HepG2 (cell line): ENCODE results near the gene NOL8. TPM values are rescaled to one million over a fixed set of nuclear protein-coding genes. Genes with fewer than 3 reads are reported as not detected.

Experiments
- ARHGAP35 ChIP-seq: sonication (generic); formaldehyde crosslinking; IDR thresholded peaks from 2 replicates; pipeline ENCODE4 v1.9.0; 2022; ENCODE audit warnings: mild to moderate bottlenecking, inconsistent platforms, moderate library complexity, missing genetic modification reagents, borderline replicate concordance
- ATF6 ChIP-seq: sonication (generic); formaldehyde crosslinking; conservative IDR thresholded peaks from 2 replicates; pipeline ENCODE4 v1.4.0; 2020; ENCODE audit warnings: missing genetic modification reagents
- BATF2 ChIP-seq: sonication (generic); formaldehyde crosslinking; IDR thresholded peaks from 2 replicates; pipeline ENCODE4 v1.8.0; 2022; ENCODE audit warnings: mild to moderate bottlenecking, missing genetic modification reagents, moderate library complexity
- MED8 ChIP-seq: sonication (generic); formaldehyde crosslinking; IDR thresholded peaks from 2 replicates; pipeline ENCODE4 v1.8.1; 2023; ENCODE audit warnings: mild to moderate bottlenecking, missing genetic modification reagents; ENCODE audit not compliant: insufficient replicate concordance
- MEIS2 ChIP-seq: sonication (generic); formaldehyde crosslinking; IDR thresholded peaks from 2 replicates; pipeline ENCODE4 v1.9.0; 2021; ENCODE audit warnings: mild to moderate bottlenecking, missing genetic modification reagents
- SP5 ChIP-seq: IDR thresholded peaks from 2 replicates; pipeline ENCODE4 v1.6.1; 2016; ENCODE audit warnings: low read depth, borderline replicate concordance
- ZBTB7B ChIP-seq: sonication (generic); formaldehyde crosslinking; IDR thresholded peaks from 2 replicates; pipeline ENCODE4 v1.4.0; 2020; ENCODE audit warnings: missing genetic modification reagents
- ZFP36L1 ChIP-seq: sonication (generic); formaldehyde crosslinking; IDR thresholded peaks from 2 replicates; pipeline ENCODE4 v1.8.0; 2022; ENCODE audit warnings: mild to moderate bottlenecking, missing genetic modification reagents, moderate library complexity
- ZNF326 ChIP-seq: sonication (generic); formaldehyde crosslinking; IDR thresholded peaks from 2 replicates; pipeline ENCODE4 v1.4.0; 2020; ENCODE audit warnings: missing genetic modification reagents, borderline replicate concordance
- polyA plus RNA-seq, 8 experiments: library from polyadenylated mRNA; depleted of rRNA in 3 of 8; stranded (reverse) in 7 of 8; unstranded in 1 of 8; fragments of >200 nt; fragmentation: Illumina TruSeq in 4 of 8; extraction: Trizol in 4 of 8; gene quantifications; 2 replicates each; pipeline versions ENCODE4 v1.2.1 to v1.2.3, GENCODE V29; 2011 to 2016; ENCODE audit warnings: low read depth in 4 of 8, missing spikeins in 1 of 8, mixed read lengths in 1 of 8; ENCODE audit not compliant: insufficient read depth in 1 of 8
- total RNA-seq, 5 experiments: library from RNA; depleted of rRNA; stranded (reverse); fragments of >200 nt; fragmentation: Illumina TruSeq; extraction: Trizol; gene quantifications; 2 replicates each; pipeline ENCODE4 v1.2.3, GENCODE V29; 2016; ENCODE audit warnings: low read depth in 1 of 5
- TF ChIP-seq, protein P1 (sequence below): sonication (generic); formaldehyde crosslinking; IDR thresholded peaks from 2 replicates; pipeline ENCODE4 v1.5.1; 2020; ENCODE audit warnings: mild to moderate bottlenecking, moderate library complexity, missing genetic modification reagents
- TF ChIP-seq, protein P2 (sequence below): sonication (generic); formaldehyde crosslinking; IDR thresholded peaks from 2 replicates; pipeline ENCODE4 v1.4.0; 2020; ENCODE audit warnings: missing genetic modification reagents
- TF ChIP-seq, protein P3 (sequence below): sonication (generic); formaldehyde crosslinking; IDR thresholded peaks from 2 replicates; pipeline ENCODE4 v1.4.0; 2020; ENCODE audit warnings: missing genetic modification reagents
- TF ChIP-seq, protein P4 (sequence below): sonication (generic); formaldehyde crosslinking; IDR thresholded peaks from 2 replicates; pipeline ENCODE4 v1.4.0; 2020; ENCODE audit warnings: missing genetic modification reagents, borderline replicate concordance
- TF ChIP-seq, protein P5 (sequence below): sonication (generic); formaldehyde crosslinking; IDR thresholded peaks from 2 replicates; pipeline ENCODE4 v1.5.1; 2020; ENCODE audit warnings: missing genetic modification reagents, mild to moderate bottlenecking, borderline replicate concordance

NOL8 gene
- total and polyA plus RNA-seq, 2 of the 13 experiments (the other 11 are each of a cell fraction or from before 2014, with no cell fraction given) = 12.8 to 36.3 TPM

DNA sequence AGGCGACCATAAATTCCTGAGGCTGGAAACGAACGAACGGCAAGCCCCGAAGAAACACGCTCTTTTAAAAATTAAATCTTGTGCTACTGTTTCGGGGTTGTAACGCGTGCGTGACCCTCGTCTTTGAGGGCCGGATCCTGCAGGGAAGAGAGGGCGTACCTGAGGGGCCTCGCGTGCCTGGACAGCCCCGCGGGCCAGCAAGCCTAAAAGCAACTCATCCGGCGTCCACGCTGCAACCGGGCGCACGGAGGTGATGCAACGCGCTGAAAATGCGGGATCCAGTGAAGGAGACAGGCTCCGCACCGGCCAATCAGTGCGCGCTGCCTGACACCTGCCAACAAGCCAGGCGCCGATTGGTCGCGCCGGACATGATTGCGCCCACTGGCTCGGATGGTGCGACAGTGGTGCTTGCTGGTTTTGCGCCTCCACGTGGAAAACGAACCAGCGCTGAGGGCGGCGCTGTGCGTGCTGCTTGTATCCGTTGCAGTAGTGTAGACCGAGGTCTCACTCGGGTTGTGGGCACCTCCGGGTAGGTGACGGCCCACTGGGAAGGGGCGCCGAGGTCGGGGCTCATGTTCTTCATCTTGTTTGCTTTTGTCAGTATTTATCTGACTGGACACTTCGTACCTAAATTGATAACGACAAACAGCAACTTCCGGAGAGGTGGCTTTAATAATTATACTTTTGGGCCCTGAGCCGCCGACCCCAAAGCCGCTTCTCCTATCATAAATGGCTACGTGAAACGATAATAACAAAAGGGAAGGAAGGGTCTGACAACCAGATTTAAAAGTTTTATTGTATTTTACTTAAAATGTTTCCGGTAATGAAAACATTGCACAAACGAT is 31.5 kb downstream of the NOL8 start, which contains the start of gene IARS1 (continued):
- peak; percentile 69 for TF ChIP-seq MEIS2 (CRISPR knock-in tag)
- TF ChIP-seq ZNF326 = no peak
- peak; percentile 84 for TF ChIP-seq MED8 (CRISPR knock-in tag)
- TF ChIP-seq, protein P1, sequence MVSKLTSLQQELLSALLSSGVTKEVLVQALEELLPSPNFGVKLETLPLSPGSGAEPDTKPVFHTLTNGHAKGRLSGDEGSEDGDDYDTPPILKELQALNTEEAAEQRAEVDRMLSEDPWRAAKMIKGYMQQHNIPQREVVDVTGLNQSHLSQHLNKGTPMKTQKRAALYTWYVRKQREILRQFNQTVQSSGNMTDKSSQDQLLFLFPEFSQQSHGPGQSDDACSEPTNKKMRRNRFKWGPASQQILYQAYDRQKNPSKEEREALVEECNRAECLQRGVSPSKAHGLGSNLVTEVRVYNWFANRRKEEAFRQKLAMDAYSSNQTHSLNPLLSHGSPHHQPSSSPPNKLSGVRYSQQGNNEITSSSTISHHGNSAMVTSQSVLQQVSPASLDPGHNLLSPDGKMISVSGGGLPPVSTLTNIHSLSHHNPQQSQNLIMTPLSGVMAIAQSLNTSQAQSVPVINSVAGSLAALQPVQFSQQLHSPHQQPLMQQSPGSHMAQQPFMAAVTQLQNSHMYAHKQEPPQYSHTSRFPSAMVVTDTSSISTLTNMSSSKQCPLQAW (CRISPR knock-in tag) = peak; percentile 84
- TF ChIP-seq ZFP36L1 (CRISPR knock-in tag) = 0 out of 2 replicates have a peak, but pooled peaks have one; percentile 77
- peak; percentile 53; the same call in 1 of the 2 replicates for TF ChIP-seq SP5 (CRISPR knock-in tag)
- peak; percentile 80 for TF ChIP-seq ZBTB7B (CRISPR knock-in tag)
- peak; percentile 93 for TF ChIP-seq ARHGAP35 (CRISPR knock-in tag)
- peak; percentile 76; the same call in 1 of the 2 replicates for TF ChIP-seq ATF6
- TF ChIP-seq, protein P2, sequence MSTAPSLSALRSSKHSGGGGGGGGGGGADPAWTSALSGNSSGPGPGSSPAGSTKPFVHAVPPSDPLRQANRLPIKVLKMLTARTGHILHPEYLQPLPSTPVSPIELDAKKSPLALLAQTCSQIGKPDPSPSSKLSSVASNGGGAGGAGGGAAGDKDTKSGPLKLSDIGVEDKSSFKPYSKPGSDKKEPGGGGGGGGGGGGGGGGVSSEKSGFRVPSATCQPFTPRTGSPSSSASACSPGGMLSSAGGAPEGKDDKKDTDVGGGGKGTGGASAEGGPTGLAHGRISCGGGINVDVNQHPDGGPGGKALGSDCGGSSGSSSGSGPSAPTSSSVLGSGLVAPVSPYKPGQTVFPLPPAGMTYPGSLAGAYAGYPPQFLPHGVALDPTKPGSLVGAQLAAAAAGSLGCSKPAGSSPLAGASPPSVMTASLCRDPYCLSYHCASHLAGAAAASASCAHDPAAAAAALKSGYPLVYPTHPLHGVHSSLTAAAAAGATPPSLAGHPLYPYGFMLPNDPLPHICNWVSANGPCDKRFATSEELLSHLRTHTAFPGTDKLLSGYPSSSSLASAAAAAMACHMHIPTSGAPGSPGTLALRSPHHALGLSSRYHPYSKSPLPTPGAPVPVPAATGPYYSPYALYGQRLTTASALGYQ (CRISPR knock-in tag) = peak; percentile 77
- TF ChIP-seq, protein P3, sequence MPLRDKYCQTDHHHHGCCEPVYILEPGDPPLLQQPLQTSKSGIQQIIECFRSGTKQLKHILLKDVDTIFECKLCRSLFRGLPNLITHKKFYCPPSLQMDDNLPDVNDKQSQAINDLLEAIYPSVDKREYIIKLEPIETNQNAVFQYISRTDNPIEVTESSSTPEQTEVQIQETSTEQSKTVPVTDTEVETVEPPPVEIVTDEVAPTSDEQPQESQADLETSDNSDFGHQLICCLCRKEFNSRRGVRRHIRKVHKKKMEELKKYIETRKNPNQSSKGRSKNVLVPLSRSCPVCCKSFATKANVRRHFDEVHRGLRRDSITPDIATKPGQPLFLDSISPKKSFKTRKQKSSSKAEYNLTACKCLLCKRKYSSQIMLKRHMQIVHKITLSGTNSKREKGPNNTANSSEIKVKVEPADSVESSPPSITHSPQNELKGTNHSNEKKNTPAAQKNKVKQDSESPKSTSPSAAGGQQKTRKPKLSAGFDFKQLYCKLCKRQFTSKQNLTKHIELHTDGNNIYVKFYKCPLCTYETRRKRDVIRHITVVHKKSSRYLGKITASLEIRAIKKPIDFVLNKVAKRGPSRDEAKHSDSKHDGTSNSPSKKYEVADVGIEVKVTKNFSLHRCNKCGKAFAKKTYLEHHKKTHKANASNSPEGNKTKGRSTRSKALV = peak; percentile 91
- TF ChIP-seq, protein P4, sequence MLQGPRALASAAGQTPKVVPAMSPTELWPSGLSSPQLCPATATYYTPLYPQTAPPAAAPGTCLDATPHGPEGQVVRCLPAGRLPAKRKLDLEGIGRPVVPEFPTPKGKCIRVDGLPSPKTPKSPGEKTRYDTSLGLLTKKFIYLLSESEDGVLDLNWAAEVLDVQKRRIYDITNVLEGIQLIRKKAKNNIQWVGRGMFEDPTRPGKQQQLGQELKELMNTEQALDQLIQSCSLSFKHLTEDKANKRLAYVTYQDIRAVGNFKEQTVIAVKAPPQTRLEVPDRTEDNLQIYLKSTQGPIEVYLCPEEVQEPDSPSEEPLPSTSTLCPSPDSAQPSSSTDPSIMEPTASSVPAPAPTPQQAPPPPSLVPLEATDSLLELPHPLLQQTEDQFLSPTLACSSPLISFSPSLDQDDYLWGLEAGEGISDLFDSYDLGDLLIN = peak; percentile 59; the same call in 1 of the 2 replicates
- TF ChIP-seq, protein P5, sequence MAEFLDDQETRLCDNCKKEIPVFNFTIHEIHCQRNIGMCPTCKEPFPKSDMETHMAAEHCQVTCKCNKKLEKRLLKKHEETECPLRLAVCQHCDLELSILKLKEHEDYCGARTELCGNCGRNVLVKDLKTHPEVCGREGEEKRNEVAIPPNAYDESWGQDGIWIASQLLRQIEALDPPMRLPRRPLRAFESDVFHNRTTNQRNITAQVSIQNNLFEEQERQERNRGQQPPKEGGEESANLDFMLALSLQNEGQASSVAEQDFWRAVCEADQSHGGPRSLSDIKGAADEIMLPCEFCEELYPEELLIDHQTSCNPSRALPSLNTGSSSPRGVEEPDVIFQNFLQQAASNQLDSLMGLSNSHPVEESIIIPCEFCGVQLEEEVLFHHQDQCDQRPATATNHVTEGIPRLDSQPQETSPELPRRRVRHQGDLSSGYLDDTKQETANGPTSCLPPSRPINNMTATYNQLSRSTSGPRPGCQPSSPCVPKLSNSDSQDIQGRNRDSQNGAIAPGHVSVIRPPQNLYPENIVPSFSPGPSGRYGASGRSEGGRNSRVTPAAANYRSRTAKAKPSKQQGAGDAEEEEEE = peak; percentile 86; the same call in 1 of the 2 replicates
- TF ChIP-seq BATF2 (CRISPR knock-in tag) = peak; percentile 47; the same call in 1 of the 2 replicates
